Measurements from ENCODE around the gene TRPM2. TPM values are rescaled to one million over a fixed set of nuclear protein-coding genes. Genes with fewer than 3 reads are reported as not detected.

TRPM2 gene
- total and polyA plus RNA-seq, 8 donors, result 1.3 to 10.3 (median 2.4) TPM

DNA sequence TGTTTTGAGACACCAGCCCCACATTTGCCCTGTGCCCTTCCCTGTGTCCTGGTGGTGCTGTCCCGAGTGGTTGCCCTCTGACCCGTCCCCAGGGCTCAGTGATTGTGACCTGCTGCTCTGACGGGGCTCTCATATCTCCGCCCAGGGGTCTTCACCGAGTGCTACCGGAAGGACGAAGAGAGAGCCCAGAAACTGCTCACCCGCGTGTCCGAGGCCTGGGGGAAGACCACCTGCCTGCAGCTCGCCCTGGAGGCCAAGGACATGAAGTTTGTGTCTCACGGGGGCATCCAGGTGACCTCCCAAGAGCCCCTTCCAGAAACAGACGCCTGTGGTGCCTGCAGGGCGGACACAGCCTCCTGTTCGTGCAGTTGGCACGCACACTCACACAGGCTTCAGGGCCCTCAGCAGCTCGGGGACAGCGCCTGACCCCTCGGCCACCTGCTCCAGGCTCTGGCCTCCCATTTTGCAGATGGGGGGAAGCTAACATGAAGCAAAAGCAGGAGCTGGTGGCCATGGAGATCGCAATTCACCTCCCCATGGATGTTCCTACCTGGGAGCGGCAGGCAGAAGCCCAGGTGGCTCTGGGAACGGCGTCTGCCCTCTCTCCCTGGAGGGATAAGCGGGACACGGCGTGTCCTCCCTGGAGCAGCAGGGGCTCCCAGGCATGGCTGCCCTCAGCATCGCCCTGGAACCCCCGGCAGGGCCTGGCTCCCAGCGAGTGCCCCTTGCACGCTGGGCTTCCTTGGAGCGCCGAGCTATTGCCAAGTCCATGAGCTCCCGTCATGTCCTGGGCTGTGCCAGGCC lies 45.9 kb downstream of the TRPM2 start:
- H3K36me3 ChIP-seq, result peaks cover 0 to 12% (median 0%) of the 10 kb centered on the region in 4 donors
- intact Hi-C loops (cut with DNase I; ENCODE audit: low total_unique reads), result no loop called here
- no peak overlapping the region for H3K27ac ChIP-seq
- peaks cover 0 to 21% (median 0%) of the 10 kb centered on the region in 3 donors for H3K27me3 ChIP-seq
- no peaks in the 10 kb centered on the region for H3K4me1 ChIP-seq
- no peaks in the 10 kb centered on the region for H3K9me3 ChIP-seq
- TF ChIP-seq EP300 (IDR thresholded peaks at IDR 0.05) (no peak), POLR2A (IDR thresholded peaks at IDR 0.05) (no peak), POLR2AphosphoS5 (IDR thresholded peaks at IDR 0.05) (no peak)
- TF ChIP-seq, protein P1, sequence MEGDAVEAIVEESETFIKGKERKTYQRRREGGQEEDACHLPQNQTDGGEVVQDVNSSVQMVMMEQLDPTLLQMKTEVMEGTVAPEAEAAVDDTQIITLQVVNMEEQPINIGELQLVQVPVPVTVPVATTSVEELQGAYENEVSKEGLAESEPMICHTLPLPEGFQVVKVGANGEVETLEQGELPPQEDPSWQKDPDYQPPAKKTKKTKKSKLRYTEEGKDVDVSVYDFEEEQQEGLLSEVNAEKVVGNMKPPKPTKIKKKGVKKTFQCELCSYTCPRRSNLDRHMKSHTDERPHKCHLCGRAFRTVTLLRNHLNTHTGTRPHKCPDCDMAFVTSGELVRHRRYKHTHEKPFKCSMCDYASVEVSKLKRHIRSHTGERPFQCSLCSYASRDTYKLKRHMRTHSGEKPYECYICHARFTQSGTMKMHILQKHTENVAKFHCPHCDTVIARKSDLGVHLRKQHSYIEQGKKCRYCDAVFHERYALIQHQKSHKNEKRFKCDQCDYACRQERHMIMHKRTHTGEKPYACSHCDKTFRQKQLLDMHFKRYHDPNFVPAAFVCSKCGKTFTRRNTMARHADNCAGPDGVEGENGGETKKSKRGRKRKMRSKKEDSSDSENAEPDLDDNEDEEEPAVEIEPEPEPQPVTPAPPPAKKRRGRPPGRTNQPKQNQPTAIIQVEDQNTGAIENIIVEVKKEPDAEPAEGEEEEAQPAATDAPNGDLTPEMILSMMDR (IDR thresholded peaks at IDR 0.05), result no peak
- WGBS, 5 donors, result 78 to 86% (median 84%) methylated on average over 20 to 33 of the region's 33 CpGs
- no peak for DNase-seq
- no peak overlapping the region for H3K4me3 ChIP-seq

DNA sequence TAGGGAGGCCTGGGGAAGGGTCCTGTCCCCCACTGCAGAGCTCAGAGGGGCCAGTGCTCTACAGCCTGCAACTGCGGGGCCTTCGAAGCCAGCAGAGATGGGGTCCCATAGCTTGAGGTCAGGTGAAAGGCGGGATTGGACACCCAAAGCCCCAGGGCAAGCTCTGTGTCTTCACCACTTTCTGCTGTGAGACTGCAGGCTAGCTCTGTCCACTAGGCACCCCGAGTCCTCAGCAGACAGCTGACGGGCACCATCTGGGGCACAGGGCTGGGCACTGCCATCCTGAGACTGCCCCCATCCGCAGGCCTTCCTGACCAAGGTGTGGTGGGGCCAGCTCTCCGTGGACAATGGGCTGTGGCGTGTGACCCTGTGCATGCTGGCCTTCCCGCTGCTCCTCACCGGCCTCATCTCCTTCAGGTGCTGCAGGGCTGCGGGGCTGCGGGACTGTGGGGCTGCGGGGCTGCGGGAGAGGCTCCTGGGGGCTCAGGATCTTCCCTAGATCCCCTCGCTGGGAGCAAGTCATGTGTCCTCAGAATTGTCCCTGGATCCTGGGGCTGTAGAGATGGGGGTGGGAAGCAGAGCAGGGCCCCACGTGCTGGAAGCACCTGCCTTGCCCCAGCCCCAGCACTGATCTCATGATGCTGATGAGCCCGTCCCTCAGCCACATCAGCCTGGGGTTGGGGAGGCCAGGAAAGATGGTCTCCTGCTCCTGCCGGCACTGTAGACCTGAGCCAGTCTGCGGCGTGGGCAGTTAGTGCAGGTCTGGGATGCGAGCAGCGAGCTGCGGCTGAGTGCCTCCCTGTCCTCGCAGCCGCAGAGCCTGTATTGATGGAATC lies 46.8 kb downstream of the TRPM2 start:
- no peaks in the 10 kb centered on the region for H3K4me1 ChIP-seq
- 85 to 89% (median 86%) methylated on average over 18 to 25 of the region's 25 CpGs for WGBS, 5 donors
- intact Hi-C loops (cut with DNase I; ENCODE audit: low total_unique reads), result no loop called here
- peaks cover 0 to 13% (median 0%) of the 10 kb centered on the region in 4 donors for H3K36me3 ChIP-seq
- no peak overlapping the region for H3K27ac ChIP-seq
- H3K27me3 ChIP-seq, result peaks cover 0 to 12% (median 0%) of the 10 kb centered on the region in 3 donors
- DNase-seq, result no peak
- no peak overlapping the region for H3K4me3 ChIP-seq
- TF ChIP-seq POLR2A (IDR thresholded peaks at IDR 0.05) (no peak), POLR2AphosphoS5 (IDR thresholded peaks at IDR 0.05) (no peak), EP300 (IDR thresholded peaks at IDR 0.05) (no peak)
- TF ChIP-seq, protein P1 (IDR thresholded peaks at IDR 0.05), result no peak
- no peaks in the 10 kb centered on the region for H3K9me3 ChIP-seq

DNA sequence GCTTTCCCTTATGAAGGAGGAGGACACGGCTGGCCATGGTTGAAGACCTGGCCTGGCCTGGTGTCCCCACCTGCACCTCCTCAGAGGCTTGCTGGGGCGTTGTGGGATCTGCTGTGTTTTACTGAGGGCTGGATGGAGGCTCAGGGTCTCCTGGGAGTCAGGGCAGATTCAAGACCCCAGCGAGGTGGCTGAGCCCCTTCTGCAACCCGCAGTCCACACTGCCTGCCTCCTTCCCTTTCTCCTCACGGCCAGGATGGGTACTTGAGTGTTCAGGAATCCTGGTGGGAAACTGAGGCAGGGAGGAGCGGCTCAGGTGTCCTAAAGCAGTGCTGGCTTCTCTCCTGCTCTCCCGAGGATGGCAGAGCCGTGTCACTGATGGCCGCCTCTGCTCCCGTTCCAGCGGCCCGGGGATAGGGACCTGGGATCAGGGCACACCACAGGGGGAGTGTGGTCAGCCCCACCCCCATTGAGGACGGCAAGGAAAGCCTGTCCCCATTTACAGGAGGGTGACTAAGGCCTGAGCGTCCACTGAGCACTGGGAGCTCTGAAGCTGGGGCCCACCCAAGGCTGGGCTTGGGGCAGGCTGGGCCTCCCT lies 47.5 kb downstream of the TRPM2 start:
- 72 to 77% (median 75%) methylated on average over 10 to 14 of the region's 14 CpGs for WGBS, 5 donors
- intact Hi-C loops (cut with DNase I; ENCODE audit: low total_unique reads), result no loop called here
- Histone ChIP-seq H3K27me3 (peaks cover 0 to 9% (median 0%) of the 10 kb centered on the region in 3 donors), H3K4me1 (no peaks in the 10 kb centered on the region), H3K9me3 (no peaks in the 10 kb centered on the region), H3K36me3 (peaks cover 0 to 20% (median 0%) of the 10 kb centered on the region in 4 donors), H3K27ac (no peak overlapping the region), H3K4me3 (no peak overlapping the region)
- TF ChIP-seq POLR2A (IDR thresholded peaks at IDR 0.05) (no peak), EP300 (IDR thresholded peaks at IDR 0.05) (no peak), POLR2AphosphoS5 (IDR thresholded peaks at IDR 0.05) (no peak)
- TF ChIP-seq, protein P1 (IDR thresholded peaks at IDR 0.05), result no peak
- DNase-seq, result no peak

Data from stomach (tissue), 9 donors.